Erythroblast (primary cell): ENCODE measurements around the gene SMPX.

Experiments used
- GATA1 ChIP-seq: IDR thresholded peaks from 2 replicates; pipeline ENCODE4 v1.6.1; 2011; ENCODE audit warnings: low read depth, mild to moderate bottlenecking, control low read depth, low read length, moderate library complexity
- POLR2A ChIP-seq: IDR thresholded peaks from 2 replicates; pipeline ENCODE4 v1.6.1; 2011; ENCODE audit warnings: mild to moderate bottlenecking, low read length

GRCh38 chrX:21675931-21676330, 82.0 kb downstream of the SMPX start:
- TF ChIP-seq POLR2A (no peak), GATA1 (no peak)
